ENCODE data around the gene JDP2. TPM values are rescaled to one million over a fixed set of nuclear protein-coding genes. Genes with fewer than 3 reads are reported as not detected.

JDP2 gene
- total RNA-seq, 1 donor from 2014 or later, result 68.6 TPM

DNA sequence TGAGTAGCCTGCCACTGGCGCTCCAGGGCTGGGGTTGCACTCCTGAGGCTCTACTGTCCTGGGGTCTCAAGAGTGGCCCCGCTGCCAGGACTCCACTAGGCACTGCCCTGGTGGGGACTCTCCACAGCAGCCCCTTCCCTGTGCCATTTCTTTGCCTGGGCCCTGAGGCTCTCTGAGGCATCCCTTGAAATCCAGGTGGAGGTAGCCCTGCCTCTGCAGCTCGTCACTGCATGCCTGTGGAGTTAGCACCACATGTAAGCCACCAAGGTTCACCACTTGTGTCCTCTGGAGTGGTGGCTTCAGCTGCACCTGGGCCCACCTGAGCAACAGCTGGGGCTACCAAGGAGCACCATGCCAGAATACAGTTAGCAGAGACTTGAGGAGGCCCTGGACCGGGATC is 54.5 kb downstream of the JDP2 start:
- no peak for DNase-seq (ENCODE audit: low spot score)

DNA sequence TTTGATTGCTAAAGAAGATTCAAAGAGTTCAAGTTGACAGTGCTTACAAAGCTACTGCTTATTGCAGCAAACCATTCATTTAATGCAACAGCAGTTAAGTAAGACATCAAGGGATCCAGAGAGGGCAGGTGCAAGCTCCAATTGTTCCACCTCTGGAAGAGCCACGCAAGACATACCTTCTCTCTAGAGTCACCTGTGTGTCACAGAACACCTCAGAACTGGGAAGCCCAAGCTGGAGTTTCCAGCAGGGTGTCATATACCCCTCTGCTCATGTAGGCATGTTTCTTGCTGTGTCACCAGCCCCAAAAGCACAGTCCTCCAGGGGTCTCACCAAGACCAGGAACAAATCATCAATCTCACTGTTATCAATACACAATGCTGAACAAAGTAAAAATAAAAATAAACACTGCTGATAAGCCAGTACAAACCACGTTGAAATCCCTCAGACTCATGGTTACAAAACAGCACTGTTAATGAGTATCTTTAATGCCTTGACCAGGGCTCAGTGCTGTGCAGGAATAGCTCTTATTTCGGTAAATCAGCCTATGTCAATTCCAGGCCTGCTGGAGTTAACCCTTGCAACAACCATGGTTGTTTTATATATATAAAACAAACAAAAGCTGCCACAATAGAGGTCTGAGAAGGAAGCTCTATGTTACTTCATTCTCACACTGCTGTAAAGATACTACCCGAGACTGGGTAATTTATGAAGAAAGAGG is 57.0 kb downstream of the JDP2 start:
- no peak for DNase-seq (ENCODE audit: low spot score)

DNA sequence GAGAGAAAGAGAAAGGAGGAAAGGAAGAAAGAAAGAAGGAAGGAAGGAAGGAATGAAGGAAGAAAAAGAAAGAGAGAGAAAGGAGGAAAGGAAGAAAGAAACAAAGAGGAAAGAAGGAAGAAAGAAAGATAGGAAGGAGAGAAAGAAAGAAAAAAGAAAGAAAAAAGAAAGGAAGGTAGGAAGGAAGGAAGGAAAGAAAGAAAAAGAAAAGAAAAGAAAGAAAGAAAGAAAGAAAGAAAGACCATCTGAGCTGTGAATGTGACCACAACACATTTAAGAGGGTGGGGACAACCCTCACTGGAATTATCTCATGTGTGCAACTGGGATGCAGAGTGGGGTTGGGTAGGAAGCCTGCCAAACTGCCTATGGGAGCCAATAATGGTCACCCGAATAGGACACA is 58.5 kb downstream of the JDP2 start:
- no peak for DNase-seq (ENCODE audit: low spot score)

DNA sequence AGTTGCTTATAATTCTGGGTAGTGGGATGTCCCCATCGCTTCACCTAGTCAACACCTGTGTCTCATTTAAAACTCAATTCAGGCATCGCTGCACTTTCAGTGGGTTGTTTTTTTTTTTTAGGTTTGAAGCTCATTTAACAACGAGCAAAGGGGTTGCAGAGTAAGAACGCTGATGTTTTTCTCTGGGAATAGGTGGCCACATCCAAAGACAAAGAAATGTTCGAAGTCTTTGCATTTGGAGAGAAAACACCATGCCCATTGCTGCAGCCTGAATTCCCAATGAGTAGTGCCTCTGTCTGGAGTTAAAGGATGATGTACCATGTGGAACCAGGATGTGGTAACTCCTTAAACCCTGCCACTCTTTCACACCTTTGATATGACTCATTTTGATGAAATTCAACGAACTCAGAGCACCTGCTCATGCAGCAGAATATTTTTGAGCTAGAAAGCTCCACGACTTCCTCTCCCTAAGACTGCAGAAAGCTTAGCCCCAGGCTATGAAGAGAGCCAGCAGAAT is 59.4 kb downstream of the JDP2 start:
- no peak for DNase-seq (ENCODE audit: low spot score)

DNA sequence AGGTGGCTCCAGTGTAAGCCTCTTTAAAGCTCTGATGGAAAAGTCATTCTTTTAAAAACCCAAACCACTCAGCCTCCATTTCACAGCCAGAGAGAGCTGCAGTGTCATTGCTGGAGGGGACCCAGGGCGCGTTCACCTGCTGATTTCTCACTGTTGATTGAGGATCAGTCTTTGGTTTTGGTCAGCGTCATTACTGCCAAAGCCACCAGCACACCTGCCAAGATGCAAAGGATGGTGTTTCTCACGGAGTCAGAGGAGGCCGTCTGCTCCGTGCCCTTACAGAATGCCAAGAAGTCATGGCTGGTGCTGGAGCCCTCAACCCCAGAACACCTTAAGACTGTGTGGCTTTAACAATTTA is 61.6 kb downstream of the JDP2 start:
- DNase-seq (ENCODE audit: low spot score), result no peak

DNA sequence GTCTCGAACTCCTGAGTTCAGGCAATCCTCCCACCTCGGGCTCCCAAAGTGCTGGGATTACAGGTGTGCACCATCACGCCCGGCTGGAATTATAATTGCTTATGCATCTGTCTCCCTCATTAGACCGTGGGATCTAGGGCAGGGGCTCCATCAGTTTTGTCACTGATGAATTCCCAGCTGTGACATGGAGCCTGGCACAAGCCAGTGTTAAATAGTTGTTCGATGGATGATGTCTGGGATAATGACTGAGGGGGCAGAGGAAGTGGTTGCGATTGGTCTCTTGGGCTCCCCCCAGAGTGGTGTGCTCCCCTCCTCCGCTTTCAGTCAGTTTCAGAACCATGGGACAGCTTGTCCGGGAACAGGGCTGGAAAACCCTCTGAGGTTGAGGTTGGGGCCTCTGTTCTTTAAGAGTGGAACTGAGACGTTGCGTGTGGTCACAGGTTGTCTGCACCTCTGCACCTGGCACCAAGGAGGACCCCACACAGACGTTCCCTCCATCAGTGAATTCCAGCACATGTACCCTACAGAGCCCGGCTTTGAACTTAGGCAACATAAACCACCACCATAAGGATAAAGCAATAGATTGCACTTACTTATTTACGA is 63.7 kb downstream of the JDP2 start:
- no peak for DNase-seq (ENCODE audit: low spot score)

DNA sequence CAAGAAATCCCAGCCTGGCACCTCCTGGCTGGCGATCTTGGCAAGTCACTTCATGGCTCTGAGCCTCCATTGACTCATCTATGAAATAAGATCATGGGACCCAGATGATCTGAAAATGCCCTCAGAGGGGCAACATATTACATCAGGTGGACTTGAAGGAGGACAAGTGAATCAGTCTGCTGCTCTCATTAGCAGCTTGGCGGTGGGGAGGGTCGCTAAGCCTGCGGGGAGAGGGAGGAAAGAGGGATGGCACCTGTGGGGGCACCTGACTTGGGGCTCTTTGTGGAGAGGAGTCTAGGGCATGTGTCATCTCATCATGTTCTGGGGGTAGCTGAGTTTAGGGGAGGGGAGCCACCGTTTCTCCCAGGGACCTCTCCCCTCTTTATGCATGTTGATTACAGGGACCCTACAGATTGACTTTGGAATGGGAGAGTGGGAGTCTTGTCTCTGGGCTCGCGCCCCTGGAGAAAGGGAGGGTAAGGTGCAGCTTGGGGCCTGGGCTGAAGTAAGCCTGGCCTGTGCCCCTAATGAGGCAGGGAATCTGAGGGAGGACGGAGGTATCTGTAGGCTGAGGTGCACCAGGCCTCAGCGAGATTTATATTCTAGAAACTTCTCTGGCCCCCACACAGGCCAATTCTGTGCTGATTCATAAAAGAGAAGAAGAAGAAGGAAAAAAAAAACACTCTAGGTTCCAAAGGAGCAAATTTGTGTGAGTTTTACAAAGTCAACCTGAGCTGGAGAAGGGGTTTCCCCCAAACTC is 65.2 kb downstream of the JDP2 start:
- no peak for DNase-seq (ENCODE audit: low spot score)

DNA sequence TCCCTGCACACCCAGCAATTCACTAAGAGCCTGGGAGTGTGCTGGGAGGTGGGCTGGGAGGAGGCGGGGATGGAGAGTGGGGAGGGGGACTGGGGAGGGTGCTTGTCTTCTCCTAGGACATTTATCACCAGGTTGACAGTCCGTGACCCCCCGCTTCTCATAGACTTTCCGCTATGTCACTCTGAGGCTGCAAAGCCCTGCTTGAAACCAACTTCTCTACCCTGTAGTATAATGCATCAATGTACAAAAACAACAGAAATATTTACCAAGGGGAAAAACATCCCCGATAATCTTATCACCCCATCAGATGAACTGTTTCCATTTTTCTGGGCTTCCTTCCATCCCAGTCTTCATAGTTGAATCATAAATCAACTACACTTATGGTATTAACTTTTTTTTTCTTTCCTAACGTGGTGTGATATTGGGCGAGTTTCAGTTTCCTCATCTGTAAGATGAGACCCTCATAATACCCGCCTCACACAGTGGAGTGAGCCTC is 65.8 kb downstream of the JDP2 start:
- no peak for DNase-seq (ENCODE audit: low spot score)

DNA sequence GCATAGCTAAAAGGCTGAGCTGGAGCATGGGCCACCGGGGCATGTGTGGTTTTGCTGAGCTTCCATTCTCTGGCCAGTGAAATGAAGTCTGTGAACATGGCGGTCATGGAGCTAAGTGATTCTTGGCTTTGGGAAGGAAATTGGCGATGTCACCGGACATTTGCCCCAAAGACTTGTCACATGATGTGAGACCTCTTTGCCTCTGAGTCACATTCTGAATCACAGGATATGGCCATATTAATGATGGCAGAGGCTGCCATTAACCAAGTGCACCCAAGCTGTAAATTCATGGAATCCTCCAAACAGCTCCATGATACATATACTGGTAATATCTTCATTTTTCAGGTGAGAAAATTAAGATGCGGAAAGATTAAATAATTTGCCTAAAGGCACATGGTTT is 67.1 kb downstream of the JDP2 start:
- no peak for DNase-seq (ENCODE audit: low spot score)

DNA sequence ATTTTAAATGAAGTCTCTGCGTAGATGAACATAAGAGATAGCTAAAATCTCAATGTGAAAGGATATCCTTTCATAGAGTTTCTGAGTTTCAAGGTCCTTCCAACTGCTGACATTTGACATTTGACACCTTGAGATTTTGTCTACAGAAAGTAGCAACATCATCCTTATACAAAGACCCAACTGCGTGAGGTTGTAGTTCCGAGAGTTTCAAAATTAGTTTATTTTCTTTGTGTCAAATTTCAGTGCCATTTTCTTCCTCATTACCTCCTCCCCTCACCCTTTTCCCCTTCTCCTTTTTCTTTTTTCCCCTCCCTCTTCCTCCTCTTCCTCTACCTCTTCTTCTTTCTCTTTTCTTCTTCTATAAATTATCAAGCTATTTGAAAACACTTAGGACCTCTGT is 67.6 kb downstream of the JDP2 start:
- DNase-seq (ENCODE audit: low spot score), result no peak

DNA sequence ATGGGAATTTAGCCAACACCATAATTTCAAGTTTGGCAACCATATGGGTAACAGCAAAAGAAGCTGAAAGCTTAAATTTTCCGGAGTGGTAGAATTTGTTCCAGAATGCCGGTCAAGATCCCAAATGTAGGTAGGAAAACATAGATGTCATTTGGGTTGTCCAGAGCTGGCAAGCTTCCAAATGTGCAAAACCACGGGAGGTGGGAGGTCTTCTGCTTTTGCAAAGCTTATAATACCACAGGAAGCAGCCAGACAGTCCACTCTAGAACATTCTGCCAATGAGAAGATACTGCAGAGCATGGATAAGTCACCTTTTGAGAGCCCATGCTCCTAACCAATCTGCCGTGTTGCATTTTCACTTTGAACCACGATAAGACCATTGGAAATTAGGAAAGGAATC is 68.1 kb downstream of the JDP2 start:
- no peak for DNase-seq (ENCODE audit: low spot score)

DNA sequence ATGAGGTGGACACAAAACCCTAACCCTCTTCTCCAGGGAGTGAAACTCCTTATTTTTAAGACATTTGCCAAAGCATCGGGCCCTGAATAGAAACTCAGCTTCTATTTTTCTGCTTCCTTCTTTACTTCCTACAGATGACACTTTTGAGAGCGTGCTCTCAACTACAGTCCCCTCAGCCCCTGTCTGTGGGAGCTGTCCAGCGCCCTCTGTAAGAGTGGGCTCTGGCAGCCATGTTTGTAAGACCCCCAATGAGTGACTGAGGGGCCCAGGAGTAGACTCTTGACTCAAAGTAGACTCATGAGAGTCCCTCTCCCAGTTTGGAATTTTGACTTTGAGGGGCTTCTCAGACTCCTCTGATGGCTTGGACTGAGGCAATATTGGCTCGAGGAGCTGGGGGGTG is 68.9 kb downstream of the JDP2 start:
- no peak for DNase-seq (ENCODE audit: low spot score)

DNA sequence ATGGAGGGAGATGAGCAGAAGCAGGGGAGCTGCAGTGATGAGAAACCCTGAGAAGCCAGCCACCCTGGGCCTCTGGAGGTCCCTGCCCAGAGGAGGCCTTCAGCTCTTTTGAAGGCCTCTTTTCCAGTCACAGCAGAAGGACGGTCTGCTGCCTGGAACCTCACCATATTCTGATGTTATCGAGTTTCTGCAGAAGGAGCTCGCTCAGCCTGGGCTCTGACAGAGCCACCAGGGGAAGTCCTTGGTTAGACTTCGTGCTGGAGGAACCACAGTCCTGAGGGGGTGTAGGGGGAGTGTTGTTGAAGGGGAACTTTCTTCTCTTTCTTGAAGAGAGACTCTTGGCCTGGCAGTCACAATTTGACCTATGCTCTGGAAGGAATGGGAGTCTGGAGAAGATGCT is 69.4 kb downstream of the JDP2 start:
- no peak for DNase-seq (ENCODE audit: low spot score)

DNA sequence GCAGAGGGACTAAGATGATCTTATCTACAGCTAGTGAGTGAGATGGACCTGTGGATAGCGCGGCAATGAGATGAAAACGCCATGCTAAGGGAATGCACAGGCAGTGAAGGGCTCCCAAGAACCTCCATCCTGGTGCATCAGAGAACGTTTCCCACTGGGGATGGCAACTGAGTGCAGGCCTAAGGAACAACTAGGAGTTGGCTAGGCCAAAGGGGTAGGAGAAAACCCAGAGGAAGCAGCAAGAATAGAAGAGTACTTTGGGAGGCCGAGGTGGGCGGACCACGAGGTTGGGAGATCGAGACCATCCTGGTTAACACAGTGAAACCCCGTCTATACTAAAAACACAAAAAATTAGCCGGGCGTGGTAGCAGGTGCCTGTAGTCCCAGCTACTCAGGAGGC is 69.9 kb downstream of the JDP2 start:
- no peak for DNase-seq (ENCODE audit: low spot score)

DNA sequence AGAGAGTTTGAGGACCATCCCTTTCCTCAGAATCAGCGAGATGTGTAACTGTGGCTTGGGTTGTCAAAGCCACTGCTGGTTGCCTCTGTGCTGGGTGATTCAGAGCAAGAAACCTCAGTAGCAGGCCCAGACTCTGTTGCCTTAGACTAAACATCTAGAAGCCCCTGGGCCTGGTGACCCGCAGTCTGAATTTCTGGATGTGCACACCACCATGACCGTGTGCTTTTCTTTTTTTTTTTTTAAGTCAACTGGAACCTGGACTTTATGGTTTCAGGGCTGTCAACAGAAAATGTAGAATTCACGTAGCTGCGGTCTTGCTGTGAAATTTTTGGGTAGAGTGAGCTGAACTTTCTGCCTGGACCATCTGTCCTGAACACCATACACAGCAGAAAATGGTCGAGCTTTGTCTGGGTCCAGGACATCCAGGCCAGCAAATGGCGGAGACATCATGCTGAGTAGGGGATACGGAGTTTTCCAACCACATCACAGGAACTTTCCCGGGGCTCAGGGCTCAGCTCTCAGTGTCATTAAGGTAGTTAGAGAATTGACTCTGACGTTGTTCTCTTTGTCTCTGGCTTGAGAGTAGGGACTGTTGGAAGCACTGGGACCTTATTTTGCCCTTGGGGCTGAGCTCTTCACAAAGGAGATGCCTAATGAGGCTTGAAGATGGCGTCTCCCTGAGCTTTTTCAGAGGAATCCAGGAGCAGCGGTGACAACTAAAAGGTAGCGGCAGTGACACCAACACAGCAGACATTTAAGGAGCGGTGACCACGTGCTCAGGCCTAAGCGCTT is 71.5 kb downstream of the JDP2 start:
- DNase-seq (ENCODE audit: low spot score), result no peak

DNA sequence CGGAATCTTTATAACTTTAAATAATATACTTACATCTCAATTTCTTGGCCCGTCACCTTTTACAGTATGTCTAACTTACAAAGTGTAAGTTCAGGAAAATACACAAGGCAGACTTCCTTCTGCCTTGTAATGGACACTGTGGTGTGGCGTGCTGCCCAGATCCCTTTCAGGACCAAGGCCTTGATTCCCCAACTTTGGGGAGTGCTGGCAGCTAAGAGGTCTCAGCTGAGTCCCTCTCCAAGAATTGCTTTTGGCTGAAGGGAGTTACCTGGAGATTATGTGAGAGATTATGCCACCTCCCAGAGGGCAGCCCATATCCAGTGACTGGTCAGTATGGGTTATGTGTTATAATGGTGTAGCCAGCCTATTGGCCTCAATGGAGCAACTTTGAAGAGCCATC is 73.3 kb downstream of the JDP2 start:
- no peak for DNase-seq (ENCODE audit: low spot score)

DNA sequence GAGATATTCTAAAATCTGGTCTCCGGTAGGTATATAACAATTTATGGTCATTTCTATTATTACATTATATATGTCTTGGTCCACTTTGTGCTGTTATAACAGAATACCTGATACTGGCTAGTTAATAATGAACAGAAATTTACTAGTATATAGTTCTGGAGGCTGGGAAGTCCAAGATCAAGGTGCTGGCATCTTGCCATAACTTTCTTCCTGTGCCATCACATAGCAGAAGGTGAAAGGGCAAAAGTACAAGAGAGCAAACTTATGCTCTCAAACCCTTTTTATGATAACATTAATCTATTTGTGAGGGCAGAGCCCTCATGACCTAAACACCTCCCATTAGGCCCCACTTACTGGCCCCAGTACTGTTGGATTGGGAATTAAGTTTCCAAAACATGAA is 76.6 kb downstream of the JDP2 start:
- DNase-seq (ENCODE audit: low spot score), result no peak

DNA sequence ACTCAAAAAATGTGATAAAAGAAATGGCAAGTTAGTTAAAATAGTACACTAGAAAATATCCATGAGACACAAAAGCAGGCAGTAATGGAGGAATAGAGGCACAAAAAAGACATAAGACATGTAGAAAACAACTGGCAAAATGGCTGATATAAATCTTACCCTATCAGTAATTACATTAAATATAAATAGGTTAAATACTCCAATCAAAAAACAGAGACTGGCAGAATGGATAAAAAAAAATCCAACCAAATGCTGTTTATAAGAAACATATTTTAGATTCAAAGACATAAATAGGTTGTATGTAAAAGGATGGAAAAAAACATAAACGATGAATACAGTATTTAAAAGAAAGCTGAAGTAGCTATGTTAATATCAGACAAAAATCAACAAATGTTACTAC is 79.1 kb downstream of the JDP2 start:
- no peak for DNase-seq (ENCODE audit: low spot score)

DNA sequence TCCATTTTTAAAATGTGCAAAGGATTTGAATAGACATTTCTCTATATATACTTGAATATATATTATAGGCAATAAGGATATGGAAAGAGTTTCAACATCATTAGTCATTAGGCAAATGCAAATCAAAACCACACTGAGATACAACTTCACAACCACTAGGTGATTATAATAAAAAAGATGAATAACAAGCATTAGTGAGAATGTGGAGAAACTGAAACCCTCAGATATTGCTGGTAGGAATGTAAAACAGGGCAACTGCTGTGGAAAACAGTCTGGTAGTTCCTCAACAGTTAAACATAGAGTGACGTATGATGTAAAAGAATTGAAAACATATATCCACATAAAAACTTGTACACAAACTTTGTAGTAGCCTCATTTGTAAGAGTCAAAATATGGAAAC is 82.7 kb downstream of the JDP2 start:
- DNase-seq (ENCODE audit: low spot score), result no peak

DNA sequence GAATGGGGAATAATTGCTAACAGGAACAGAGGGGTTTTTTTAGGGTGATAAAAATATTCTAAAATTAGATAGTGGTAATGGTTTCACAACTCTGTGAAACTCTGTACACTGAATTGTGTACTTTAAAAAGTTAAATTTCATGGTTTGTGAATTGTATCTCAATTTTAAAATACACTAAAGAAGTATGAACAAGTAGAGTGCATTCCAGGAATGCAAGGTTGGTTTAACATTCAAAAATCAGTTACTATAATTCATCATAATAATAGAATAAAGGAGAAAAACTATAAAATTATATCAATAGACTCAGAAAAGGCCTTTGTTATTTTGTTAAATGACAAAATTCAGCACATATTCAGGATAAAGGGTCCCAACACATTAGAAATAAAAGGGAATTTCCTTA is 83.4 kb downstream of the JDP2 start:
- DNase-seq (ENCODE audit: low spot score), result no peak

DNA sequence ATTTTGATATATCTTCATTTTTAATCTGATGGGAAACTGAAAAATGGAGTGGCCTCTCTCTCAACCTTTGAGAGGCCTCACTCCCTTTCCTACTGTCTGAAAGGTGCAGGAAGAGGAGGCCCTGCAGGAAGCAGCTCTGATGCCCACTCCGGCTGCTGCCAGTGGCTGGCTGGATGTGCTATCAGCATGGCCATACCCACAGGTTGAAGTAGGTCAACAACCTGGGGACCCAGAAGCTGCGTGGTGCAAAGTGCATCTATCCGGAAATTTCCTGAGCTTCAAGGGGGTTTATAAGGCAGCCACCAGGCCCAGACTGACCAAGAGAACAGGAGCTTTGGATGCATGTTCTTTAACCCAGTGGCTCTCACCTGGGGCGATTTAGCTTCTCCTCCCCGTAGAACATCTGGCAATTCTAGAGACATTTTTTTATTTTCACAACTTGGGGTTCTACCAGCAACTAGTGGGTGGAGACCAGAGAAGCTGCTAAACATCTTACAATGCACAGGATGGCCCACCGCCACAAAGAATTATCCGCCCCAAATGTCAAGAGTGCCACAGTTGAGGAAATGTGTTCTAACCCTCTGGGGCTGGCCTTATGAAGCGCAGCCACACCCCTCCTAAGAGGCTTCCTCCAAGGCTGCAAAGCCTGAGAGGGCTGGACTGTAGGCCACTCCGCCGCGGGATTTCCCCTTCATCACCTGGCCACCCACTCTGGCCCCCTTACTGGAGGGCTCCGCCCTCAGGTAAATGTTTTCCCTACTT is 86.3 kb downstream of the JDP2 start:
- no peak for DNase-seq (ENCODE audit: low spot score)
